ENCODE data around the gene NTNG2.

- TF ChIP-seq ZNF644 (CRISPR knock-in tag; IDR thresholded peaks at IDR 0.05; ENCODE audit: low read depth) (no peak), ZNF263 (CRISPR knock-in tag; IDR thresholded peaks at IDR 0.05) (no peak), MBNL3 (CRISPR knock-in tag; conservative IDR thresholded peaks at IDR 0.05) (no peak), ZNF17 (CRISPR knock-in tag; IDR thresholded peaks at IDR 0.05) (no peak), TRIM24 (CRISPR knock-in tag; IDR thresholded peaks at IDR 0.05) (no peak), CTCF (CRISPR knock-in tag; IDR thresholded peaks at IDR 0.05) (no peak), ZNF441 (CRISPR knock-in tag; IDR thresholded peaks at IDR 0.05; ENCODE audit: borderline replicate concordance) (no peak)
- TF ChIP-seq, protein P1, sequence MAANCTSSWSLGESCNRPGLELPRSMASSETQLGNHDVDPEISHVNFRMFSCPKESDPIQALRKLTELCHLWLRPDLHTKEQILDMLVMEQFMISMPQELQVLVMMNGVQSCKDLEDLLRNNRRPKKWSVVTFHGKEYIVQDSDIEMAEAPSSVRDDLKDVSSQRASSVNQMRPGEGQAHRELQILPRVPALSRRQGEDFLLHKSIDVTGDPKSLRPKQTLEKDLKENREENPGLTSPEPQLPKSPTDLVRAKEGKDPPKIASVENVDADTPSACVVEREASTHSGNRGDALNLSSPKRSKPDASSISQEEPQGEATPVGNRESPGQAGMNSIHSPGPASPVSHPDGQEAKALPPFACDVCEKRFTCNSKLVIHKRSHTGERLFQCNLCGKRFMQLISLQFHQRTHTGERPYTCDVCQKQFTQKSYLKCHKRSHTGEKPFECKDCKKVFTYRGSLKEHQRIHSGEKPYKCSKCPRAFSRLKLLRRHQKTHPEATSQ (CRISPR knock-in tag; IDR thresholded peaks at IDR 0.05; ENCODE audit: borderline replicate concordance) = no peak
- TF ChIP-seq, protein P2, sequence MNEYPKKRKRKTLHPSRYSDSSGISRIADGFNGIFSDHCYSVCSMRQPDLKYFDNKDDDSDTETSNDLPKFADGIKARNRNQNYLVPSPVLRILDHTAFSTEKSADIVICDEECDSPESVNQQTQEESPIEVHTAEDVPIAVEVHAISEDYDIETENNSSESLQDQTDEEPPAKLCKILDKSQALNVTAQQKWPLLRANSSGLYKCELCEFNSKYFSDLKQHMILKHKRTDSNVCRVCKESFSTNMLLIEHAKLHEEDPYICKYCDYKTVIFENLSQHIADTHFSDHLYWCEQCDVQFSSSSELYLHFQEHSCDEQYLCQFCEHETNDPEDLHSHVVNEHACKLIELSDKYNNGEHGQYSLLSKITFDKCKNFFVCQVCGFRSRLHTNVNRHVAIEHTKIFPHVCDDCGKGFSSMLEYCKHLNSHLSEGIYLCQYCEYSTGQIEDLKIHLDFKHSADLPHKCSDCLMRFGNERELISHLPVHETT (CRISPR knock-in tag; conservative IDR thresholded peaks at IDR 0.05) = no peak
Measured at GRCh38 chr9:132197315-132197714, 35.5 kb downstream of the NTNG2 start.

Data from HepG2 (cell line).